ENCODE results near the gene ARHGAP30. TPM values are rescaled to one million over a fixed set of nuclear protein-coding genes. Genes with fewer than 3 reads are reported as not detected.
A peak's percentile ranks its signal among the peaks of the same experiment; 100 is the strongest.
"Not testable (repeated sequence)": the region's sequence is repeated elsewhere in the genome, so short reads cannot be mapped to it uniquely, and the experiment has no call there.

ARHGAP30 gene
- total RNA-seq, 1 experiment from 2014 or later: 0.02 TPM

DNA sequence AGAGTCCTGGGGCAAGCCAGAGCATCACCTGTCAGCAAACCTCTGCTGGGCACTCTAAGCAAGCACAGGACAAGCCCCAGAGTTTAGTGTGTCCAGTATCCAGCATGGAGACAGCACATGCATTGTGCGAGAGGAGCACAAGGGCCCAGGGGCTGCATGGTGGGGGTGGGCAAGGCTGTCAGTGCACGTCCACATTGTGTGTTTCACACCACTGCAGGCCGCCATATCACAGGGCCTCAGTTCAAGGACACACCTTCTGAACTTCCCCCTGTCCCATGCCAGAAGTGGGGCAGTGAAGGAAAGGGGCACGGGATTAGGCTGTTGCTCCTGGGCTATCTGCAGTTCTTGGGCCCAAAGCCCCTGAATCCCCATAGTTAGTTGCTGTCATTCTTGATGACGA, 30.1 kb downstream of the ARHGAP30 start:
- no peak for DNase-seq (ENCODE audit: low spot score)

DNA sequence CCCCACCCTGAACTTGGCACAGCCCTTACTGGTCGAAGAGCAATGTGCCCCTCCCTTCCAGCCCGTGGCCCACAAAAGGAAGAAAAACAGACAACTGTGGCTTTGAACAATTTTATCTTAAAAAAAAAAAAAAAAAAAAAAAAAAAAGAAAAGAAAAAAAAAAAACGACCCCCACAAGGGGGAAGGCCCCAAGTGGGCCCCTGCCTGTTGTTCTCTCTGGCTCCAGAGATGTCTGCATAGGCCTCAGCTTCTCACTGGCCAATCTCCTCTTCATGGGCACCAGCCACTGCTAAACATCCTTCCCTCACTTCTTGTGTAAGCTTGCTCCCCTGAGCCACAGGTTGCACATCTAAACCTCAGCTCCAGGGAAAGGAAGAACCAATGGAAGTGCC, 30.5 kb downstream of the ARHGAP30 start:
- no peak for DNase-seq (ENCODE audit: low spot score)

DNA sequence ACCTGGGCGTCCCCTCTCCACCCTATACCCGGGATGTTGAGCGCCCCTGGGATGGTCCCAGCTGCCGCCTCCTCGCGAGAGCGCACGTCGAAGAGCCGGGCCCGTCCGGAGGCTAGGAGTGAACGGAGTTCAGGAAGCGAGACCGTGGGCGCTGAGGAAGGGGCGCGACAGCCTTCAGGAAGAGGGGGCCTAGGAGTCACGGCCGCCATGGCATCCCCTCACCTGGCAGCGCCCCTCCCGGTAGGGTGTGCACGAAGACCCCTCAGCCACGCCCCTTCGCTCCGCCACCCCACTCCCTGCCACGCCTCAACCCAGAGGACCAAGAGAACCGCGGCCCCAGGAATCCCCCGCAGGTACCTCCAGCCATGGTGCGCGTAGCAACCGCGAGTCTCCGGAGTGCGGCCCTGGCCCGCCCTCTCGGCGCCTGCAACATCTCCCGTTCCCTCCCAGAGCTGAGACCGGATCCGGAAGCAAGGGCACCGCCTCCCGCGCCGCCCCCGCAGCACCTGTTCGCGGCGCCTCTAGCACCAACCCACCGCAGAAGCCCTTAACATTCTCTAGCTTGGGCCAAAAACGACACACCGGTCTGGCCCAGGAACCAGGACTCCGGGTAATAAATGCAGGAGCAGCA, 31.1 kb downstream of the ARHGAP30 start, which contains the start of gene TSTD1:
Gene TSTD1 (minus strand): TSS at position 442 of the 631 bp plus-strand sequence. CDS start 75 bp downstream, at position 367.
- DNase-seq (ENCODE audit: low spot score): no peak

DNA sequence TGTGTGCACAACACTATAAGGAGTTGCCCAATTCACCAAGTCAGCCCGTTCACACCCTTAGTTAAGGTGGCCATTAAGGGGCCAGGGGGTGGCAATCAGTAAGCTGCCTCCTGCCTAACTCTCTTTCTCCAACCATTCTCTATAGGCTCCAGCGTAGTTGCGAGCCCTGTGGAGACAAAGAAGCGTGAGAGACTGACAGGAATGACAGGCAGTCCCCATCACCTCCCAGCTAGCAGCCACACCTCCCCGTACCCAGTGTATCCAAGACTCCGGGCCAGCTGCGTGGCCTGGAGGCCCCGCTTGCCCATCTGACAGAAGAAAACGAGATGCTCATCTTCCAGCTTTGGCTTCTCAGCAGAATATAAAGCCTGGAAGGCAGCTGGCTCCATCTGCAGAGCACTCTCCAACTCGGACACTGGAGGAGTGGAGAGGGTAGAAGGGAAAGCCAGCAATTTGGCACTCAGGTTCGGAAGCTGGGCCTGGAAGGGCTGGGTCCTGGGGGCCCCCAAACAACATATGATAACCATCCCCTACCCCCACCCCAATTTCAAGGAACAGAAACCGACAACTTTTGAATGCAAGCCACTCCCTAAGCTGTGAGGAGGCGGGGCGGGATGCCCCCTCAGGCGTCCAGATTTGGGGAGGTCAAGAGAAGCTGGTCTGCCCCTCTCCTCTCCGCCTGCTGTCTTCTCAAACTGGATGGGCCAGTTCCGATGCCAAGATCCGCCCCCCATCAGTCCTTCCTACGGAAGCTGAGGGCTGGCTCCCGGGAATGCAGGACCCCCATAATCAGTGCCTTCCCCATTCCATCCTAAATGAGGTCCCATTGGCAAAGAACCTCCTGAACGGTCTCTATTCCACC, 31.8 kb downstream of the ARHGAP30 start:
- DNase-seq (ENCODE audit: low spot score): no peak

DNA sequence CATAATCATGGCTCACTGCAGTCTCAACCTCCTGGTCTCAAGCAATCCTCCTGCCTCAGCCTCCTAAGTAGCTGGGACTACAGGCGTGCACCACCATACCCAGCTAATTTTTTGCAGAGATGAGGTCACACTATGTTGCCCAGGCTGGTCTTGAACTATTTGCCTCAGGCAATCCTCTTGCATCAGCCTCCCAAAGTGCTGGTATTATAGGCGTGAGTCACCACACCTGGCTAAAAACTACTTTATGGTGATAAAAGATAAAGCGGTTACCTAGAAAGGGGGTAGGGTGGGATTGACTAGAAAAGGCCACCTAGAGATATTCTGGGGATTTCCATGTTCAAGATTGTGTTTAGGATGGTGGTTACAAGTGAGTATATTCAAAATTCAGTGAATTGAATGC, 35.9 kb downstream of the ARHGAP30 start:
- DNase-seq (ENCODE audit: low spot score): no peak

DNA sequence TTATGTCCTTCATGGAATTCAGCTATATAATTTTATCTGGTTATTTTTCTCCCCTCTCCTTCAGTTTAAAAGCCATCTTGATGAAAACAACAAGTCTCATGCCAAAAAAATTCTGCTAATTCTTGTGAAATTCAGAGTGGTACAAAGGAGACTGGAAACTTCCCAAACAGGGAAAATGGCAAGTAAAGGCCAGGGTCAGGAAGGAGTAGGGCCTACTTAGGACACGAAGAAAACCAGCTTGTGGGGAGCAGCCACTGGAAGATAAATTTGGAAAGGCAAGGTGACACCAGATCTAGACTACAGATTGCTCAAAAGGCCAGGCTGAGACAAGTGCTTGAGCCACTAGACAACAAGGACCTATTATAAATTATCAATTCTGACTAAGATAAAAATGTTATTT, 37.3 kb downstream of the ARHGAP30 start:
- DNase-seq (ENCODE audit: low spot score): no peak

DNA sequence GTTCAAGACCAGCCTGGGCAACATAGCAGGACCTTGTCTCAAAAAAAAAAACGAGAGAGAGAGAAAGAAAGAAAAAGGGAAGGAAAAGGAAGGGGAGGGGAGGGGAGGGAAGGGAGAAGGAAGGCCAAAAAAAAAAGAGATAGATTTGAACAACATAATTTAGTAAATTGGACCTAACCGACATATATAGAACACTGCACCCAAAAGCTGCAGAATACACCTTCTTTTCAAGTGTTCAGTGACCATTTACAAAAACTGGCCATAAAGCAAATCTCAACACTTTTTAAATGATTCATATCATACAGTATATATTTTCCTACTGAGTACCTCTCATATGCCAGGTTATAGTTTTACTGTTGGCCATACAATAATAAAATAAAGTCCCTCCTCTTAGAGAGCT, 37.8 kb downstream of the ARHGAP30 start:
- no peak for DNase-seq (ENCODE audit: low spot score)

DNA sequence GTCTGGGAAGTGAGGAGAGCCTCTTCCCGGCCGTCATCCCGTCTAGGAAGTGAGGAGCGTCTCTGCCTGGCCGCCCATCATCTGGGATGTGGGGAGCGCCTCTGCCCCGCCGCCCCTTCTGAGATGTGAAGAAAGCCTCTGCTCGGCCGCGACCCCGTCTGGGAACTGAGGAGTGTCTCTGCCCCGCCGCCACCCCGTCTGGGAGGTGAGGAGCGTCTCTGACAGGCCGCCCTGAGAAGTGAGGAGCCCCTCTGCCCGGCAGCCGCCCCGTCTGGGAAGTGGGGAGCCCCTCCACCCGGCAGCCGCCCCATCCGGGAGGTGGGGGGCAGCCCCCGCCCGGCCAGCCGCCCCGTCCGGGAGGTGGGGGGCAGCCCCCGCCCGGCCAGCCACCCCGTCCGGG, 40.2 kb downstream of the ARHGAP30 start:
- DNase-seq (ENCODE audit: low spot score): not testable (repeated sequence)

DNA sequence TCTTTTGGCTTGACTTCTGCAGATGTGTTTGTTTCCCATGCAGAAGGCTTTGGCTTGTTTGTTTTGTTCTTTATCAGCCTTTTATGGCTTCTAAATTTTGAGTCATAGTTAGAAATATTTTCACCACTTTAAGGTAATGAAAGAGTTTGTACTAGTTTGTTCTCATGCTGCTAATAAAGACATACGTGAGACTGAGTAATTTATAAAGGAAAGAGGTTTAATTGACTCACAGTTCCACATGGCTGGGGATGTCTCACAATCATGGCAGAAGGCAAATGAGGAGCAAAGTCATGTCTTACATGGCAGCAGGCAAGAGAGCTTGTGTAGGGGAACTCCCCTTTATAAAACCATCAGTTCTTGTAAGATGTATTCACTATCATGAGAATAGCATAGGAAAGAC, 42.7 kb downstream of the ARHGAP30 start:
- not testable (repeated sequence) for DNase-seq (ENCODE audit: low spot score)

DNA sequence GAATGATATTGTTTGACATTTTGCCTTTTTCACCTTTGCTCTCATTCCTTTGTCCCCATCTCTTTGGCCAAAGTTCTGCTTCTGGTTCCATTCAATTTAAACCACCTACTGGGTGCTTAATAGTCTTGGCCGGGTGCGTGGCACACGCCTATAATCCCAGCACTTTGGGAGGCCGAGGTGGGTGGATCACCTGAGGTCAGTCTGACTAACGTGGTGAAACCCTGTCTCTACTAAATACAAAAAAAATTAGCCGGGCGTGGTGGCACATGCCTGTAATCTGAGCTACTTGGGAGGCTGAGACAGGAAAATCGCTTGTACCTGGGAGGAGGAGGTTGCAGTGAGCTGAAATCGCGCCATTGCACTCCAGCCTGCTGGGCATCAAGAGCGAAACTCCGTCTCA, 47.3 kb downstream of the ARHGAP30 start:
- not testable (repeated sequence) for DNase-seq (ENCODE audit: low spot score)

DNA sequence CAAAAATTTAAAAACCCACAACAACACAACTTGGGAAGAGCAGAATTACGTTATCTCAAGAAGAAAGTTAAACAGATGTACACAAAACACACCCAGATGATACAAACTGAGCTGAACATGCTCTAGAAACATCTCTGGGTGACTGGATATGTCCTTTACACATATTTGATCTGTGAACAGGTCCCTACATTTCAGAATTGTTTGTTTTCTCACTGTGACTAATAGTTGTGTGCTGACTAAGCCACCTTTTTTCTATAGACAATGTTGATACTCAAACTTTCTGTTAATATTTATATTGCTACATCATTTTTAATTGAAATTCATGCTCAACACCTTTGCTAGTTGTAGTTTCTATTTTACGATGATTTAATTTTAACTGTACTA, 47.7 kb downstream of the ARHGAP30 start:
- no peak for DNase-seq (ENCODE audit: low spot score)

DNA sequence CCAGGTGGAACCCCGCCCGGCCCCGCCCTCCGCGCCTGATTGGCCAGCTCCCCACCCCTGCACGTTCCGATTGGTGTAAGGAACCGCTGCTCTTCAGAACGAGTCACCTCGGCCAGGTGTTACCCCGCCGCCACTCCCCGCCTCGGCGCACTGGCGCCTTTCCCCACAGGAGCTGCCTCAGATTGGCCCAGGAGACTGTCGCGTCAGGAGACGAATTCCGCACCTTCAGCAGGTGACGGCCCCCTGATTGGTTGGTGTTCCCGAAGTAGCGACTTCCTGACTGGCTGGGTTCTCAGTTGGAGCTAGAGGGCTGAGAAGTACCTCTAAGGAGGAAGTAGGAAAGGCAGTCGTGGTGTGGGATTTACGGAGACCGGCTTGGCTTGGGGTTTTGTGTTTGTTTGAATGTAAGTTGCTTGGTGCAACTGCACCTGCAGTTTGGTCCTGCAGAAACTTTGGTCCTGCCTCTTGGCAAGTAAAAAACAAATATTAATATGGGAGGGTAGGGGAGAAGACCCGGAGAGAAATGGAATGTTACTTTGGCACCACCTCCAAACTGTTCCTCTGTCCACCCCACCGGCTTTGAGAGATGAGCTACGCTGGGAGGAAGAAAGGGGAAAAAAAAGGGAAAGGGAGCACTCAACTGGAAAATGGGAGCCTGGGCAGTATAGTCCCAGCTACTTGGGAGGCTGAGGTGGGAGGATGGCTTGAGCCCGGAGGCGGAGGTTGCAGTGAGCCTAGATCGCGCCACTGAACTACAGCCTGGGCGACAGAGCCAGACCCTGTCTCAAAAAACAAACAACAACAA, 48.3 kb downstream of the ARHGAP30 start:
- peak; percentile 78 for DNase-seq (ENCODE audit: low spot score)

DNA sequence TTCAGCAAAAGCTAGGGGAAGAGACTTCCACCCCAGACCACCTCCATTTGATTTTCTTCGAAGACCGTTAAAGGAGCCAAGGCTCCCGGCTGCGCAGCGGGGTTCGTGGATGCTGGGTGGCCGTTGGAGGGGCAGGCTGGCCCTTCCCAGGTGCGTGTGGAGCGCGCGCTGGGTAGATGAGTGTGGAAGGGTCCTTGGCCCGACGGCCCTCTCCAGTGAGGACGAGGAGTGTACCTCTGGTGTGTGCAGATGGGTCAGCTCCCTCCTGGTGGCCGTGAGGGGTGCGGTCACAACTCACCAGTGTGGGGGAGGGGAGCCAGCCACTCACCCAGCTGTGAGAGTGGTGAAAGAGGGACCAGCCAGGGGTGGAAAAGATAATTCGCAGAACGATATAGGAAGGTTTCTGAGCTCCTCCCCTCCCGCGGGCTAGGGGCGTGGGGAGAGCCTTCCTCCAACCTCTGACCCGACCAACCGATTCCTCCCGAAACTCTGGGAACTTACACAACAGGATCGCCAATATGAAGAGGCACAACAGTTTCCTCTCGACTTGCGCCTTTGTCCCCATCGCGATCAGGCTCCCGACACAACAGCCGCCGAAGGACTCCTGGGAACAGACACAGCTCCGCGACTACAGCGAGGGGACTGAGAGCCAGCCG, 49.1 kb downstream of the ARHGAP30 start, which contains the start of gene F11R:
Gene F11R (minus strand): TSS at position 644 of the 656 bp plus-strand sequence. CDS start 79 bp downstream, at position 565.
- no peak for DNase-seq (ENCODE audit: low spot score)

DNA sequence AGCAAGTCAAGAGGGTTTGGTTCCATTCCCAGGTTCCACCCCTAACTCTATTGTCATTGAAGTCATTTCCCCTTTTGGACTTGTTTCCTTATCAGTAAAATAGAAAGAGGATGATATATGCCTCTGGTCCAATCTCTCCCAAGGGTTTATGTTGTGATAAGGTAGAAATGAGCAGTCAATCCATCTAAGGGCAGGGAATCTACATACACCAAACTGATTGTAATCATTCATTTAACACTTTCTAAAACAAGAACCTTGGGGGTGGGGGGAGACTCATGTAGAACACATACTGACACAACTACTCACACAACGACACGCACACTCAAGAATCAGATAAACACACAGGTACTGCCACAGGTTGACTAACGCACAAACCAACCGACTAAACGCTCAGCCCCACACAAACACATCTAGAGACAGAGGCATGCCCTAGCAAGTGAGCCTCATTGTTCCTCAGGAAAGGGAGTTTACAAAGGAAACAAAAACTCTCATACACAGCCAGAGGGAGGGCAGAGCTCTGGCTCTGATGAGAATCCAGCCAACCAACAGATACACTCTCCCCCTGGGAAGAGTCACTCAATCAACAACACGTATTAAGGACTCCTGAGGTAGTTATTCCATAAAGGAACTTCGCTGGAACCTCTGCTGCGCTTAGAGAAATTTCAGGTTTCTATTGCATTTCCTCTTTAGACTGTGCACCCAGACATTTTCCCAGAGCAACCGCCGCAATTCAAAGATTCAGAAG, 49.8 kb downstream of the ARHGAP30 start:
- DNase-seq (ENCODE audit: low spot score): no peak

DNA sequence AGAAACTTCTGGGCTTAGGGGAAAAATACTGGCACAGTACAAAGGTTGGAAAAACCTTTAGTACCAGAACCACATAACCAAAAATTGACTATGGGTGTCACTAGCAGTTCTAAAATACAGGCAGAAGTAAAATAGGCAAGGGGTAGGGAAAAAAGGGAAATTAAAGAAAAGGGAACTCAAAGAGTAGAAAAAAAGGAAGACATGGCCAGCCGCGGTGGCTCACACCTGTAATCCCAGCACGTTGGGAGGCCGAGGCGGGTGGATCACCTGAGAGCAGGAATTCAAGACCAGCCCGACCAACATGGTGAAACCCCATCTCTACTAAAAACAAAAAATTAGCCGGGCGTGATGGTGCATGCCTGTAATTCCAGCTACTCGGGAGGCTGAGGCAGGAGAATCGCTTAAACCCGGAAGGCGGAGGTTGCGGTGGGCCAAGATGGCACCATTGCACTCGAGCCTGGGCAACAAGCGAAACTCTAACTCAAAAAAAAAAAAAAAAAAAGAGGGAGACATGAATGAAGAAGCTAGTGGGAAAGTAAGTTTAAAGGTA, 50.5 kb downstream of the ARHGAP30 start:
- not testable (repeated sequence) for DNase-seq (ENCODE audit: low spot score)

DNA sequence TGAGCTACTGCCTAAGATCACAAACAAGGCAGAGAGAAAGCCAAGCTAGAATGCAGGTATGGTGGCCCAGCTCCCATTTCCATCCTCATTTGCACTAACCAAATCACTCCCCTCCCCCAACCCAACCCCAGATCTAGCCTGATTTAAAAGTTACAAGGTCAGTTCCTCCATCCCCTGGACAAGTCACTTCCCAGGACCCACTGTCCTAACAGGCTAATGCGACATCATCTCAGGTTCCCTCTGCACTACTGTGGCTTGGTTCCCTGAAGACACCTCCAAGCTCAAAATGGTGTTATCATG, 51.1 kb downstream of the ARHGAP30 start:
- DNase-seq (ENCODE audit: low spot score): no peak

DNA sequence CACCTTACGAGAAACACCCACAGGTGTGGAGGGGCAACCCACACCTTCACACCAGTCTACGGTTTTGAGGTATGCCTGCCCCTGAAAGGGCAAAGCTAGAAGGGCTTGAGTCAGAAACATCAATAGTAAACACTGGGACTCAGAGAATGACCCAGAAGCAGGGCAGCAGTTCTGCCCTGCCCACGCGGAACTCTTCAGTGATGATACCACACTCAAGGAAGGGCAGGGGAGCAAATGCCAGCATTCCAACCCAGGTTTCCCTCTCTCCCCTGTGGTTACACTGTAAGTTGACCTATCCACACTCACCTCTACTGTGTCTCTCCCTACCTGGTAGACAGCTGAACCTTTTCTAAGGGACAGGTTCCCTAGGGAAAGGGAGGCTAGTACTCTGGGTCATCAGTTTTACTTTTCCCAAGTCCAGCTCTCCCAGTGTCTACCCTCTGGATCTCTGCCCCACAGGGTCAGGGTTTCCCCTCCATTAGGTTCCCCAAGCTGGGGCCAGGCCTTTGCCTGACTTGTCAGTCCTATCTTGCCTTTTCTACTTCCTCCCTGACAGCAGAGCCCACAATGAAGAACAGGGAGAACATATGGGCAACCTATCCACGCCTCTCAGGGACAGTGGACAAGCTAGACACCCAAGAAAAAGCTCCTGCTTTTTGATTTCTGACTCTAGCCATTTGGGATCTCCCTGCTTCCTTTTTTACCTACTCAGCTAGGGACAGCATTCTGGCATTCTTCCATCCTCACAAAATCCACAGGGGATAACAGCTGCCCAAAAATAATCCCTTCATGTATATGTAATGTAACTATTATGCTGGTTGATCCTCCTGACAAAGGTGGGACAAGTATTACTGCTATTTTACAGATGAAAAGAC, 51.7 kb downstream of the ARHGAP30 start:
- no peak for DNase-seq (ENCODE audit: low spot score)

DNA sequence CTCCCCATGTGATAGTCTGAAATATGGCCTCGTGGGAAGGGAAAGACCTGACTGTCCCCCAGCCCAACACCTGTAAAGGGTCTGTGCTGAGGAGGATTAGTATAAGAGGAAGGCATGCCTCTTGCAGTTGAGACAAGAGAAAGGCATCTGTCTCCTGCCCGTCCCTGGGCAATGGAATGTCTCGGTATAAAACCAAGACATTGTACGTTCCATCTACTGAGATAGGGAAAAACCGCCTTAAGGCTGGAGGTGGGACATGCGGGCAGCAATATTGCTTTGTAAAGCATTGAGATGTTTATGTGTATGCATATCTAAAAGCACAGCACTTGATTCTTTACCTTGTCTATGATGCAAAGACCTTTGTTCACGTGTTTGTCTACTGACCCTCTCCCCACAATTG, 52.5 kb downstream of the ARHGAP30 start:
- not testable (repeated sequence) for DNase-seq (ENCODE audit: low spot score)

DNA sequence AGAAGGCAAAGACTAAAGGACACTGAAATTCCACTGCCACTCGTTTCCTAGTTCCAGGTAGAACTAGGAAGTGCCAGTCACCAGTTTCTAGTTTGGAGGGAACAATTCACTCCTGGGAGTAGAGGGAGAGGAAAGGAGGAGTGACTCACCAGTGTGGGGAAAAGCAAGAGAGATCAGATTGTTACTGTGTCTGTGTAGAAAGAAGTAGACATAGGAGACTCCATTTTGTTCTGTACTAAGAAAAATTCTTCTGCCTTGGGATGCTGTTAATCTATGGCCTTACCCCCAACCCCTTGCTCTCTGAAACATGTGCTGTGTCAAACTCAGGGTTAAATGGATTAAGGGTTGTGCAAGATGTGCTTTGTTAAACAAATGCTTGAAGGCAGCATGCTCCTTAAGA, 53.0 kb downstream of the ARHGAP30 start:
- not testable (repeated sequence) for DNase-seq (ENCODE audit: low spot score)
